ENCODE data around the gene EIF2AK3.

GRCh38 chr2:88615822-88616221, 11.4 kb downstream of the EIF2AK3 start:
- TF ChIP-seq TAF1 (IDR thresholded peaks at IDR 0.05; ENCODE audit: borderline replicate concordance, low read depth, low read length) = no peak
- no peak for TF ChIP-seq POLR2AphosphoS5 (IDR thresholded peaks at IDR 0.05; ENCODE audit: low read depth, low read length)

Data from GM12892 (cell line).